Left colon (tissue), 2 donors: Measurements from ENCODE around the gene PARD3. TPM values are rescaled to one million over a fixed set of nuclear protein-coding genes. Genes with fewer than 3 reads are reported as not detected.
A peak's percentile ranks its signal among the peaks of the same experiment; 100 is the strongest.

Source experiments
- ATAC-seq: fragments of 200-7000 bp; cut with Tn5 transposase; one replicate; pipeline ENCODE4 v1.9.1; 2020; ENCODE audit warnings: mild to moderate bottlenecking, moderate library complexity
- DNase-seq, 2 donors: peaks; one replicate each; pipeline ENCODE4 v3.0.0-alpha.2; 2020
- intact Hi-C, 2 donors: fragments of 100-400 bp; cut with DNase I in 1 of 2; cut with micrococcal nuclease in 1 of 2; formaldehyde crosslinking; loops; one replicate each; pipeline versions ENCODE4 v1.11.2 to v1.14.0; 2022; cut with DNase I, micrococcal nuclease
- total RNA-seq, 2 donors: library from RNA; stranded (reverse); fragmentation: NEBNext Ultra II Directional; extraction: Animal tissue kit (Norgen Biotek cat#: 25700); gene quantifications; one replicate each; pipeline ENCODE4 v1.2.1, GENCODE V29; 2021
- donor health status: DM: no; HTN: no; CAD: no.
- donor health status: DM: yes; HTN: yes; CAD: no.

The PARD3 gene
- total RNA-seq, 2 donors from 2014 or later: 45.5 to 52.9 TPM

DNA sequence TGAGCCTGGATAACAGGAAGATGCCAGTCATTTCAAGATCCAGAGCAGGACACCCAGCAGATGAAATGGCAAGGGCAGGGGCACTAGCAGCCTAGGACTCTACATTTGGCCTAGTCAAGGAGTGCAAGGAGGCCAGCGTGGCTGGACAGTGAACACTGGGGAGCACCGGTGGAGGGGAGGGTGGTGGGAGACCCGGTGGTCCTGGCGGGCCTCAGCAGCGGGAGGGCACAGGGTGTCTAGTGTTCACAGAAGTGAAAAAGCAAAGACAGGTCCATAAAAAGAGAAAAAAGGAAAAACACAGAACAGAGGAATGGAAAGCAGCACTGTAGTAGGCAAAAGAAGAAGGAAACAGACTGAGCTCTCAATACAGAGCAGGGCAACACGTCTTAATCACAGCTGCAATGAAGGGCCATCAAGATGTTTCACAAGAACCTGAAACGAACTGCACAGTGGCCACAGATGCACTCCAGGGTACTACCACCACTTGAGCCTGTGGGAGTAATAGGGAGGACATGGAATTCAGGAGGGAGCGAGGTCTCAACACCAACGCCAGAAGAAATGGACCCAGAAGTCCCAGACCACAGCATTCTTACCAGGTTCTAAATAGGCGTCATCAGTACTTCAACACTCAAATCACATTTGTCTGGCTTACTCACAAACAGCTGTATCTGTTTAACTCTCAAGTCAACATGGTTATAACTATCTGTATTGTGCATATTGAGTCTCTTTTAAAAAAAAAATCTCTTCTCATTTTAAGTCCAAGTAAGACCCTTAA, 573.7 kb downstream of the PARD3 start:
- ATAC-seq: no peak
- intact Hi-C loops: no loop called here

GRCh38 chr10:34240039-34240438, 575.1 kb downstream of the PARD3 start:
- intact Hi-C loops: no loop called here
- no peak for ATAC-seq
- DNase-seq: no peak

More for the DNA sequence above, 573.7 kb downstream of the PARD3 start:
- no peak for DNase-seq

- intact Hi-C loops: loop anchor here in 1 of 2 donors (10.0 kb wide), 1 partner anchor 397 kb away; no protein-coding TSS in a partner anchor
- DNase-seq (no peak), ATAC-seq (no peak)
Observed at GRCh38 chr10:34237898-34238455, 577.1 kb downstream of the PARD3 start.

GRCh38 chr10:34236931-34237330, 578.2 kb downstream of the PARD3 start:
- DNase-seq (no peak), ATAC-seq (no peak)
- intact Hi-C loops: loop anchor here in 1 of 2 donors (10.0 kb wide), 1 partner anchor 398 kb away; no protein-coding TSS in a partner anchor

DNA sequence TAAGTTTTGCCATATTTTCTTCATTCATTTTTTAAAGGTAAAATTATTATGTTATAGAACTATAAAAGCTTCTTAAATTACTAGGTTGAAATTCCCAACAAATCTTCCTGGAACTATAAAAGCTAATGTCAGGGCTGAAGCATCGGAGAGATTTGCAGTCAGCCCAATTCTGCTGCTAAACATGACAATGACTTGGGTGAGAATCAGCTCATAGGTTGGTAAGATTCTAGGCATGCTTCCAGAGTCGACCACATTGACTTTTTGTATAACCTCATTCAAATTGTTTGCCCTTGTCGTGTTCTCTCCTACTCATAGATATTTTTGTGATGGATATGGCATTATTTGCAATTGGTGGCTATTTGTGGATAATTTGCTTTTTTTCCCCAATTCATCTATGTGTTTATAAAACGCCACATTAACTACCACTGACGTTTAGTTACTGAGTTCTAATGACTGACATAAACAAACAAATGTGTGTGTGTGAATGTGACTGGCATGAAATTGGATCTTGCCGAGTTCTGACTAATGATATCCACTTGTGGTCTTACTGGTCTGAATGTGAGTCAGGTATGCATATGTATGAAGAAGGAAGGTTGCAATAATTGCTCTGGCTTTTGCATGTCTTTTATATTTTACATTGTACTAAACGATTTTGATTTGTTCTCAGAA, 579.8 kb downstream of the PARD3 start:
- ATAC-seq (no peak), DNase-seq (no peak)
- intact Hi-C loops: loop anchor here in 1 of 2 donors (10.0 kb wide), 1 partner anchor 400 kb away; no protein-coding TSS in a partner anchor

- DNase-seq: no peak
- peak; percentile 62 for ATAC-seq
- intact Hi-C loops: loop anchor here in 1 of 2 donors (10.0 kb wide), 1 partner anchor 402 kb away; no protein-coding TSS in a partner anchor
Observed at GRCh38 chr10:34232481-34232880, 582.6 kb downstream of the PARD3 start.

DNA sequence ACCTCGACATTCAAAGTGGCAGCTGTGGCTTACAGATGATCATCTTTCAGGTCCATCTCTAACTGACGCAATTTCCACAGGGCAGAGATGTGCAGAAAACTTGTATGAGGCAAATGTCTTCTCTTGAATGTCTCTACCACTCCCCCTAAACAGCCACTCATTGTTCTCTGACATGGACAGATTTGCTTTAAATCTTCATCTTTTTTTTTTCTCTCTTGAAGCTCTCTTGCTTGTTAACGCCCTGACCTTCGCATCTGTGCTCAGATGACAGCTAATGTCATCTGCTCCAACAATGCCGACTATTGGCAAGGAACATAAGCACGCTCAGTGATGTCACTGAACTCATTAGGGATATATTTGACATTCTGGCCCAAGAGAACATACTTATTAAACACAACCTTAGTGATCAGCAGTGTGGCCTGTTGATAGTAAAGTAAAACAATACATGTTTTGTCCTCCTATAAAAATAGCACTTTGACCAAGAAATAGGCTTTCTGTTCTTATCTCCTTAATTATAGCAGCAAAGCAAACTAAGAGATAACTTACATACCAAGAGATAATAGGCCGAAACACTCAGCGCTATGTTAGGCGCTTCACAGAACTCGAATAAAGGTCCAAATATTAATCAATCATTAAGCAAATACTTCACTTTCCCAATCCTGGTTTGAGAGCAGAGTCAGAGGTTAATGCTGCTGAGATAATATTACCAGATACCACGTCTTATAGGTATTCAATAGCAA, 583.5 kb downstream of the PARD3 start:
- DNase-seq (no peak), ATAC-seq (no peak)

DNA sequence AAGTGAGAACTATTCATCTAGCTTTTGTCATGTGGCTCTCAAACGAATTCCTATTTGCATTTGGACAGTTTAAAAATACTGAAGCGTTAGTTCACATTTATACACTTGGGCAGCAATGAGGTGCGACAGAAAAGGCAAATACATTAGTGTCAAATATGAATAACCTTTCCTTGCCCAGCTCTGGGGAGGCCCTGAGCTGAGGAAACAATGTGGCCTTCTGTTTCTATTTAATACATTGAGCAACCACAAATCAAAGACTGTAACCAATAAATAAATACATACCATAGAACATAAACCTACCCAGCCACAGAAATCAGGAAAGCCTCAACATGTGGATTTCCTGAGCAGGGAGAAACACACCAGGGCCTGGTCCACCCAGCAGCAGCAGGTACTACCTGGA, 585.2 kb downstream of the PARD3 start:
- DNase-seq (no peak), ATAC-seq (no peak)
- intact Hi-C loops: loop anchor here in 1 of 2 donors (10.0 kb wide), 1 partner anchor 405 kb away; no protein-coding TSS in a partner anchor

More for the DNA sequence above, 583.5 kb downstream of the PARD3 start:
- intact Hi-C loops: loop anchor here in 1 of 2 donors (10.0 kb wide), 1 partner anchor 403 kb away; no protein-coding TSS in a partner anchor

GRCh38 chr10:34228066-34228465, 587.0 kb downstream of the PARD3 start:
- intact Hi-C loops: no loop called here

DNA sequence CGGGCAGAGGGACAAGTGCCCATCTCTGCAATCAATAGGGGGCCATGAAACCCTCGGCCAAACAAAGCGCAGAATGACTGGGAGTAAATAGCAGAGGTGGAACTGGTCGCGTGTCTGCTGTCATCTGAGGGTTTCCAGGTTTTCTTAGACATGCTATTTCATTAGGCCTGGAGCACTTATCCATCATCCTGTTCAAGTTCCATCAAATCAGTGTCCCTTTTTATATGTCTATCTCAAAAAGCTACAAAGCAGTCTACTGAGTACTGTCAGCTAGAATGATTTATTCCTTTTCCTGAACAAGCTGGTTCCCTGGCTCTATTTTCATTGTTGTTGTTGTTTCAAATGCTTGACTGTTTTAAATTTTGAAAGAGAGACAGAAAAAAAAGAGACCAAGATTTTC, 590.5 kb downstream of the PARD3 start:
- intact Hi-C loops: no loop called here
- ATAC-seq: no peak
- no peak for DNase-seq

More at GRCh38 chr10:34228066-34228465, 587.0 kb downstream of the PARD3 start:
- DNase-seq: no peak
- no peak for ATAC-seq

- intact Hi-C loops: no loop called here
- DNase-seq: no peak
- no peak for ATAC-seq
Observed at GRCh38 chr10:34223658-34224057, 591.4 kb downstream of the PARD3 start.

DNA sequence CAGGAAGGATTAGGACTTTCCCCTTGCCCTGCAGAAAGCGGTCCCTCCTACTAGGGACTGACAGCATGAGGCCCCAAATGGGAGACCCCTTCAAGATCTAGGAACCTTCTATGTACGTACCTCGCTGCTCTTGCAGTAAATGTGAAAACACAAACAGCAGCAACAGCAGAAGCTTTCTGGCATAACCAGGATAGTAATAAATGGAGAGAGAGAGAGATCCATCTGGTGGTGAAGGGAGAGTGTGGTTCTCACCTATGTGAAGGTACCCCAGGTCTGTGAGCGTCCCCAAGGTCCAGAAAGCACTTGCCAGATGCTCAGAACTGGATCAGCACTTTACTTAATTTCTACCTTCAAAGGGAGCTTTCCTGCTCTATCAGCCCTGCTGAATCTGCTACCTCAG, 592.7 kb downstream of the PARD3 start:
- DNase-seq: no peak
- intact Hi-C loops: no loop called here
- no peak for ATAC-seq

DNA sequence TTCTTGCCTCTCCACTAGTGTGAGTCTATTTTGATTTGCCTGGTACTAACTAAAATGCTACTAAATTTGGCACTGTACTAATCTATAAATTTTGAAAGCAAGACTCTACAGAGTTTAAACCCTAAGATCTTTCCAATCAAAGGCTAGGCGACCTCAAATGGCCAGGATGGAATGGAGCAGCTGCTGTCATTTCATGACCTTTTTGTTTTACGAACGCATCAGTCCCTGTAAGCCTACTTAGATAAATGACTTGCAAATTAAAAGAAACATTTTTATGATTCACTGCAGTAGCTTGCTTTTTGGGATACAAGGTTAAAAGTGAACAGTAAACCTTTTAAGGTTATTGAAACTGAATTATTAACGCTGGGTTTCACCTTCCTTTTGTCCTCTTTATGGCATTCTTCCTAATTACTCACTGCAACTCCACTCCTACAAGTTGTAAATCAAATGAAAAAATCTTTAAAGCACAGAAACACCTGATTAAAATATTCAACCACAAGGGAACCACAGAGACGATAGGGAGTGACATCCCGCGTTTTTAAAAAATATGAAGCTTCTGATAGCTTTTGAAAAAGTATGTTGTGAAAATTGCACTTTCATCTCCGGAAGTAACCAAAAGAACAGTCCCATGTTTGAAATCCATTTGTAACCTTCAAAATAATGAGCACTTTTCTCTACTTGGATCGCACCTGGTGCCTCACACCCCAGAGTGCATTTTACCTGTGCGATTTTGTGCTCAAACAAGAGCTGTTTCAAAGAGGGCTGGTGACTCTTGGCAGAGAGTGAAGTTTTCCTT, 595.1 kb downstream of the PARD3 start:
- DNase-seq: no peak
- ATAC-seq: no peak
- intact Hi-C loops: no loop called here

DNA sequence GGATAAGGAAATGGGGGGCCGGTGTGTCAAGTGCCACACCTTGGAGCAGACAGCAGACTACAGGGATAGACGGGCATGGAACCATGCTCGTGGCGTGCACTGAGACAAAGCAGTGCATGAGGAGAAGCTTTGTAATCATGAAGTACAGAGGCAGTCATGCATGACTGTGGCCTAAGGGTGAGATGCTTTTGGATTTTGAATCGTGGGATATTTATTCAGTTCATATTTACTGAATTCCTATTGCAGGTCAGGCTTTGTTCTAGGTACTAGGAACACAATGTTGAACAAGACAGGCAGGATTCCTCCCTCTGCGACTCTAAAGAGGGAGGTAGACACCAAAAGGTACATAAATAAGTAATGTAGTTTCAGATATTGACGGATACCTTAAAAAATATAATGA, 597.6 kb downstream of the PARD3 start:
- intact Hi-C loops: no loop called here
- ATAC-seq (no peak), DNase-seq (no peak)

GRCh38 chr10:34216348-34216945, 598.6 kb downstream of the PARD3 start:
- ATAC-seq (peak; percentile 19), DNase-seq (no peak)
- intact Hi-C loops: no loop called here

DNA sequence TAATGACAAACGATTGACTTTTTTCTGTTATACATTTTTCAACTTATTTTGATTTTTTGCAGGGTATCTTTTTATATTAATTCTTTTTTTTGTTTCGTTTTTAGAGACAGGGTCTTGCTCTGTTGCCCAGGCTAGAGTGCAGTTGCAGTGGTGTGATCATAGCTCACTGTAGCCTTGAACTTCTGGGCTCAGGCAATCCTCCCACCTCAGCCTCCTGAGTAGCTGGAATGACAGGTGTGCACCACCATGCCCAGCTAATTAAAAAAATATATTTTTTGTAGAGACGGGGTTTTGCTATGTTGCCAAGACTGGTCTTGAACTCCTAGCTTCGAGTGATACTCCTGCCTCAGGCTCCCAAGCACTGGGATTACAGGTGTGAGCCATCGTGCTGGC, 601.3 kb downstream of the PARD3 start:
- intact Hi-C loops: no loop called here
- DNase-seq (no peak), ATAC-seq (no peak)

GRCh38 chr10:34213193-34213804, 601.8 kb downstream of the PARD3 start:
- intact Hi-C loops: no loop called here
- DNase-seq (peak in 1 of 2 donors; percentile 17), ATAC-seq (peak; percentile 98)
